Stimulated activated naive CD4-positive, alpha-beta T cell (primary cell): ENCODE data around the gene SYN1.
"Not testable (repeated sequence)": the region's sequence is repeated elsewhere in the genome, so short reads cannot be mapped to it uniquely, and the experiment has no call there.

Source experiments
- DNase-seq, 6 experiments: peaks; one replicate each; lab custom pipeline; 2025; lab: John Stamatoyannopoulos, UW

Gene SYN1

DNA sequence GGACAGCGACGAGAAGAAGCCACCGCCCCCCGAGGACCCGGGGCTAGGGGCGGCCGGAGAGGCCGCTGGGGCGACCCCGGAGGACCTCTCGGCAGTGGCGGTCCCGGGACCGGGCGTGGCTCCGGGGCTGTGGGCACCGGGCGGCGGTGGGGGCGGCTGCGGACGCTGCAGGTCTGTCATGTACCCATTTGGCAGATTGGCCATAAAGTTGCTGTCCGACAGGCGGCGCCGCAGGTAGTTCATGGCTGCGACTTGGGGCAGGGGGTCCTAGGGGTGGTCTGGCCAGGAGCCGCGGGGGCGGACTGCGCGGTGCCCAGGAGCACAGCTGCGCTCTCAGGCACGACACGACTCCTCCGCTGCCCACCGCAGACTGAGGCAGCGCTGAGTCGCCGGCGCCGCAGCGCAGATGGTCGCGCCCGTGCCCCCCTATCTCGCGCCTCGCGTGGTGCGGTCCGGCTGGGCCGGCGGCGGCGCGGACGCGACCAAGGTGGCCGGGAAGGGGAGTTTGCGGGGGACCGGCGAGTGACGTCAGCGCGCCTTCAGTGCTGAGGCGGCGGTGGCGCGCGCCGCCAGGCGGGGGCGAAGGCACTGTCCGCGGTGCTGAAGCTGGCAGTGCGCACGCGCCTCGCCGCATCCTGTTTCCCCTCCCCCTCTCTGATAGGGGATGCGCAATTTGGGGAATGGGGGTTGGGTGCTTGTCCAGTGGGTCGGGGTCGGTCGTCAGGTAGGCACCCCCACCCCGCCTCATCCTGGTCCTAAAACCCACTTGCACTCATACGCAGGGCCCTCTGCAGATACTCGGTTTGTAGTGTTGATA is at the start of gene SYN1:
SYN1 (minus strand) TSS at position 372 of the 817 bp plus-strand sequence; CDS start at position 243, 129 bp downstream.
- peak; percentile 49 to 80 (median 72) for DNase-seq

GRCh38 chrX:47665797-47666196 is 46.1 kb upstream of the SYN1 start:
- DNase-seq = not testable (repeated sequence)

- DNase-seq = no peak
Observed at GRCh38 chrX:47664737-47665136, 45.1 kb upstream of the SYN1 start.

DNA sequence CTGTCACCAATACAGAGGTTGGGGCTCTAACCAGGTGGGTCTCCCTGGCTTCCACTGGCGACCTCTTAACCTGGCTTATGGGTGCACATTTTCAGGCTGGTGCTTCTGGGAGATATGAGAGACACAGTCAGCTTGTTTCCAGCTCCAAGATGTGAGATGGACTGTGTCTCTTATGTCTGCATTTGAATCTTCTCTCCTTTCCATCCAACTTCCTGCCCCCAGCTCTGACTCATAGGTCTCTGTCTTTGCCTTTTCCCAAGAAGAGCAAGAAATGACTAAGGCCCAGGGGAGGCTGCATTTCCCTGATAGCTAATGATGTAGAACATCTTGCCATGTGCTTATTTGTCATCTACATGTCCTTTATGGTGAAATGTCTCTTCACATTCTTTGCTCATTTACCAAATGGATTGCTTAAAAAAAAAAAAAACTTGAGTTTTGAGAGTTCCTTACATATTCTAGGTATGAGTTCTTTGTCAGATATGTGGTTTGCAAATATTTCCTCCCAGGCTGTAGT is 42.5 kb upstream of the SYN1 start:
- no peak for DNase-seq

DNA sequence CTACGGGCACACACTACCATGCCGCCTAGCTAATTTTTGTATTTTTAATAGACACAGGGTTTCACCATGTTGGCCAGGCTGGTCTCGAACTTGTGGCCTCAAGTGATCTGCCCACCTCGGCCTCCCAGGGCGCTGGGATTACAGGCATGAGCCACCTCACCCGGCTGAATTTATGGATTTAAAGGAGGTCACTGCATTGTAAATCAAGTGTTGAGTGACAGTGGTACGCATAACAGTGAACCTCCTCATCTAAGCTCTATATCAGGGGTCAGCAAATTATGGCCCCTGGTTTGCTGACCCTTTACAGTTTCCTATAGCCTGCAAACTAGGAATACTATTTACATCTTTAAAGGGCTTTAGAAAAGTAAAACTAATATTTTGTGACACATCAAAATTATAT is 41.9 kb upstream of the SYN1 start:
- DNase-seq = no peak

DNA sequence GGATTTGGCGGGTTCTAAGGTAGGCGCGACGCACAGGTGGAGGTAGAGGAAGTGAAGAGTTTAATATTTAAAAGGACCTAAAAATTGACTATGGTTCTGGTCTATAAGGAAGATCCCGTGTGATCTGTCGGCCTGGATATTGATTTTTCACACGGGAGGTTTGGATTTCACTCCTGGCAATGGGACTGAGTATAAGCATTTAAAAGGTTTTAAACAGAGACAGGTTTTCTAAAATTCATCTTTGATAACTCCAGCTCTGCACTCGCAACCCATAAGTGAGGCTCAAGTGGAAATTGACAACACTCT is 39.7 kb upstream of the SYN1 start:
- DNase-seq = no peak

GRCh38 chrX:47658684-47659420 is 39.2 kb upstream of the SYN1 start, which contains the start of gene UXT:
Gene UXT, minus strand, starts transcription at chrX:47659180. Its CDS starts 253 bp downstream, at chrX:47658927.
- DNase-seq = peak; percentile 83 to 92 (median 90)

GRCh38 chrX:47658301-47658683 is 38.6 kb upstream of the SYN1 start:
- no peak for DNase-seq

DNA sequence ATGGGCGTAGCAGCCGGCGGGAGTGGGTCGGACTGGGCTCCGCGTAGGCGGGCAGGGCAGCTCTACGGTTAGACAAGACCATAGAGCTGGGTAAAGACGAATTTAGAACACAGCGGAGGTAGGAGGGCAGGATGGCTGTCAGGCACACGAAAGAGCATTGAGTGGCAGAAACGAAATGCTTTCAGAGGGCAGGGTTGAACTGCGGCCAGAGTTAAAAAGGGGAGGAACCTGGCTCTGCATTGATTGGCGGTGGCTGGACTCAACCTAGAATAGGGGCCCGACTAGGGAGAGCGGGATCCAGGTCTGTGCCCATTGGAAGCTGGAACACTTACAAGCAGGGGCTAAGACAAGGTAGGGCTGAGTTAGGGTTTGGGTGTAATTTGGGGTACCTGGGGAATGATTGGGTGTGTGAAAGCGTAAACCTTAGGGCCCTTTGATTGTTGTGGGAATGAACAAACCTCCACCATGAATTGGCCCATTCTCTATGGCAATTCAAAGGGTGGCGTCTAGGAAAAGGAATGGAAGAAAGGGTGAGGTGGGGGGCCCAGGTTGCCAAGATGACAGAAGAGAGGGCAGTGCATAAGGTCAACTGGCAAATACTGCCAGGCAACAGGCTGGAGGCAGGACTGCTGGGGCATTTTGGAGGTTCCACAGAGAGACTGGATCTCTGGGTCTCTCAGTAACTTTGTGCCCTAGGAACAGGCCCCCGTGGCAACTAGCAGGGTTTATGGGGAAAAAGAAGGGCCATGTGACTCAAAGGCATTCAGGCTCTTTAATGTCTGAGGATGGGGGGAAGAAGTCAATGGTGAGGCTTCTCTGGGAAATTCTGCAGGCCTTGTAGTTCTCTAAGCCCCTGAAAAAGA is 31.6 kb upstream of the SYN1 start:
- DNase-seq = no peak

DNA sequence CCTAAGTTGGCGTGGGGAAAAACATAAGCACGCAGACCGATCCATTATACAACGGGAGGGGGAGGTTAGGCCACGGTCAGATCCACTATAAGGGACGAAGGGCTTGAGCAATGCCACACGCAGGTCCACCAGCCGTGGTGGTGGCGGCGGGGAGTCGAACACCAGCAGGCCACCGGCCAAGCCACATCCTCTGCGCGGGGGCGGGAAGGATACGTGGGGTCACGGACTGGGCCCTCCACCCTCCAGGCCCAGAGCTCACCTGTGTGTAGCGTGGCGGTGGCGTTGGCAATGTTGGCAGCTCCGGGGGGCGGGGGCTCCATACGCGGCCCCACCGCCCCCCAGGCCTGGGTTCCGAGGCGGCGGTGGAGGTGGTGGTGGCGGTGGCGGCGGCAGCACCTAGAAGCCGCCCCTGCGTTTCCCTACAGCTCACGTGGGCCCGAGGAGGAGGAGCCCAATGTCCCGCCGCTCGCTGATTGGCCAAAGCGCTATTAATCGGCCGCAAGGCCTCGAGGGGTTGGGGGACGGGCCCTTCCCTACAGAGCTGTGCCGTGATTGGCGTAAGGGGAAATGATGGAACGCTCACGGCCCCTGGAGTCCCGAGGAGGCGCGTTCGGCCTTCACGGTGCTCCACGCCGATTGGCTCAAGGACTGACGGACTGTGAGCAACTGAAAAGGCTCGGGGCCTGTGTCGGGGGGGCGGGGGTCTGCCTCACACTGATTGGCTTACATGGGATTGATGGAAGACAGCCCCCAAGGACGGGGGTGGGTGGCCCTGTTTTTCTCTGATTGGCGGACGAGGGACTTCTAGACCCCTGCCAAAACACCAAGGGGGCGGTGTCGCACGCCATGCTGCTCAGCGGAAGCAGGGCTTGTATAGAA is 30.7 kb upstream of the SYN1 start, which contains the start of gene ELK1:
ELK1 (minus strand) TSS at position 400 of the 879 bp plus-strand sequence. CDS start 9,122 bp downstream, outside the sequence.
- DNase-seq = peak; percentile 78 to 91 (median 87)

- DNase-seq = no peak
Observed at GRCh38 chrX:47649781-47650163, 30.1 kb upstream of the SYN1 start.

DNA sequence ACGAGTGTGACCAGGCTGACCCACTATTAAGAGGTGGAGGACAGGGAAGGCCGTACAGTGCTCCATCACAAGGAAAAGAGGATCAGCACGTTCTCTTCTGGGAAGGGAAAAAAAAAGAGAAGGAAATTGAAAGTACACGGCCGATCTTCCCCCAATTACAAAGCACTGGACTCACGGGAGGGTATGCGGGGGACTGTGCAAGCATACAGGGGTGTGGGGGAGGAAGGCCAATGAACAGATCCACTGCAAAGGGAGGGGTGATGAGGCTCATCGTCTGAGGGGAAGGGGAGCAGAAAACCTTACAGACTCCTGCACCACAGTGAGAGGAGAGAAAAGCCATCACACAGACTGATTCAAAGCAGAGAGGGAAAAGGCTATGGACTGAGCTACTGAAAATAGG is 29.6 kb upstream of the SYN1 start:
- no peak for DNase-seq

DNA sequence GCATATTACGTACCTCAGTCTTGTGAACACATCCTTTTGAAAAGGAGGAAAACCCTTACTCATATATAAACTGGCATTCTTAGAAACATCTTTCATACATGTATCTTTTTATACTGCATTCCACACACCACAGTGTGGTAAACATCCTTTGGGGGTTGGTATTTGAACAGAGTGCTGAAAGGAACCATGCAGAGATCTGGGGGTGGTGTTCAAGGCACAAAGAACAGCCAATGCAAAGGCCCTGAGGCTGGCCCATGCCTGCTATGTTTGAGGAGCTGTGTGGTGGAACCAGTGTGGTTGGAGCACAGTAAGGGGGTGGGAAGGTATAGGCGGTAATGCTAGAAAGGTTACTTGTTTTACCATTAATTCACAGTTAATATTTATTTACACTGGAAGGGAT is 28.7 kb upstream of the SYN1 start:
- peak in 1 of 6 experiments; percentile 12 for DNase-seq

GRCh38 chrX:47646636-47647035 is 27.0 kb upstream of the SYN1 start:
- no peak for DNase-seq

DNA sequence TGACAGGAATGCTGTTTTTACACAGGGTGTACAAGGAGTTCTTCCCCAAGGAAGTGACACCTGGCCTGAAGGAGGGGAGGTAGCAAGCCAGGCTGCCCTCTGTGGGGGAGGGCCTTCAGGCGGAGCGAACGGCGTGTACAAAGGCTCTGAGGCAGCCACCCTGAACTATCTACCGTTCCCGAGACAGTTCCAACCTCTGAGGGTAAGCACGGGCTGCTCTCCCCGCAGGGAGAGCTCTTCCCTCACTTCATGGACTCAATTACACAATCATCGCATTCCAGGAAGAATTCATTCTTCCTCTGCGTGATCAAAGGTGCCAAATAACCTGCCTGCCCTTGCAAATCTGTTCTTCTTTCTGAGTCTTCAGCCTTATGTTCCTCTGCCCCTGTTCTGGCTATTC is 25.9 kb upstream of the SYN1 start:
- DNase-seq = no peak

DNA sequence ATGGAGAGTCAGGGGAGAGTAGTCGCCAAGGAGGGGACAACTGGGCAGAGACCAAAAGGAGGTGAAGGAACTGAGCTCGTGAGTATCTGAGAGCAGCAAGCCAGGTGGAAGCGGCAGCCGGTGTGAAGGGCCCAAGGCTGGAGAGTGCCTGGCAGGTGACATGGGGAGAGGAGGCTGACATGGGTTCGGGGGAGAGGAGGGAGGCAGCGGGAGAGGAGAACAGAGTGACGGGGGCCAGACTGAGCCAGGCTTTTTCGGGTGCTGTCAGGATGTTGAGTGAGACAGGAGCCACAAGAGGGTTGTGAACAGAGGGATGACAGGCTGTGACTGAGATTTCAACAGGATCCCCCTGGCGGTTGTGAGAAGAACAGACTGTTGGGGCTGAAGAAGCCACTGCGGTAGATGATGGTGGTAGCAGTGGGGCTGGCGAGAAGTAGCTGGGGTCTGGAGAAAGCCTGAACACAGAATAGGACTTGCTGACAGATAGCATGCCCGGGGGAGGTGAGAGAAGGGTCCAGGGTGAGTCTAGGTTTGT is 25.0 kb upstream of the SYN1 start:
- DNase-seq = peak in 1 of 6 experiments; percentile 3

DNA sequence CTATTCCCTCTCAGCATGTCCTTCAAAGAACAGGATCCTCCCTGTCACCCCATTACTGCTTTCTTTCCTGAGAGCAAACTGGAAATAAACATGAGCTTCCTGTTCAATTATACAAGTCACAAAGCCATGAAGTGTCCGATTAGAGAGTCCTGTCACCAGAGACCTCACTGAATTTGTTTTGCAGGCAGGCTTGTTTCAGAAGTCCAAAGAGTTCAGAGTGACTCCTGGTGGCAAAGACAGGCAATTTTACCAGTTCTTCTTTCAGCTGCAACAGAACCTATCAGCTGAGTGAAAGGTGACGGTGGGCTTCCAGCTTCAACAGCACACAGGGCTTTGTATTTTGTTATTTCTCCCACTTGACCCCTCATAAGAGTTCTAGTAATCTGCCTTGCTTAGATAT is 24.3 kb upstream of the SYN1 start:
- peak in 2 of 6 experiments; percentile 4 to 10 for DNase-seq

GRCh38 chrX:47638816-47639215 is 19.2 kb upstream of the SYN1 start:
- DNase-seq = no peak

GRCh38 chrX:47637546-47638195 is 18.0 kb upstream of the SYN1 start:
- peak; percentile 6 to 41 (median 23) for DNase-seq
